Activated T-helper 1 cell treated with anti-CD3 and anti-CD28 coated beads, Interleukin-12 subunit alpha, Interleukin-12 subunit beta, Interleukin-2, Interleukin-4 antibody, amounts not matched to agents 30 ng/mL and 10 ng/mL and 1 ng/mL, durations not matched to agents 14 hours and 24 hours and 36 hours (primary cell): ENCODE results near the gene CD47. TPM values are rescaled to one million over a fixed set of nuclear protein-coding genes. Genes with fewer than 3 reads are reported as not detected.

ENCODE experiments used
- DNase-seq: peaks from one replicate; pipeline ENCODE4 v3.0.0; 2021; ENCODE audit warnings: low spot score
- H3K27ac Mint-ChIP-seq: one replicate; pipeline ENCODE4 v1.8.0; 2021; ENCODE audit warnings: mild to moderate bottlenecking, mixed read lengths
- H3K27me3 Mint-ChIP-seq: one replicate; pipeline ENCODE4 v1.8.0; 2022; ENCODE audit warnings: mild to moderate bottlenecking, moderate library complexity, mixed read lengths; ENCODE audit not compliant: insufficient read depth
- H3K36me3 Mint-ChIP-seq: one replicate; pipeline ENCODE4 v1.8.0; 2021; ENCODE audit warnings: low read depth, mixed read lengths
- H3K4me1 Mint-ChIP-seq: one replicate; pipeline ENCODE4 v1.8.0; 2021; ENCODE audit warnings: low read depth, mixed read lengths
- H3K4me3 Mint-ChIP-seq: one replicate; pipeline ENCODE4 v1.8.0; 2021; ENCODE audit warnings: mild to moderate bottlenecking, moderate library complexity, mixed read lengths
- H3K9me3 Mint-ChIP-seq: one replicate; pipeline ENCODE4 v1.8.0; 2021; ENCODE audit warnings: mixed read lengths
- intact Hi-C: fragments of 100-400 bp; cut with micrococcal nuclease; formaldehyde crosslinking; loops from one replicate; pipeline ENCODE4 v1.15.1; 2024
- total RNA-seq: library from RNA; stranded (reverse); gene quantifications from 2 replicates; pipeline ENCODE4 v1.2.3, GENCODE V29; 2022

The CD47 gene
- total RNA-seq, 1 donor from 2014 or later, result 98.3 TPM

DNA sequence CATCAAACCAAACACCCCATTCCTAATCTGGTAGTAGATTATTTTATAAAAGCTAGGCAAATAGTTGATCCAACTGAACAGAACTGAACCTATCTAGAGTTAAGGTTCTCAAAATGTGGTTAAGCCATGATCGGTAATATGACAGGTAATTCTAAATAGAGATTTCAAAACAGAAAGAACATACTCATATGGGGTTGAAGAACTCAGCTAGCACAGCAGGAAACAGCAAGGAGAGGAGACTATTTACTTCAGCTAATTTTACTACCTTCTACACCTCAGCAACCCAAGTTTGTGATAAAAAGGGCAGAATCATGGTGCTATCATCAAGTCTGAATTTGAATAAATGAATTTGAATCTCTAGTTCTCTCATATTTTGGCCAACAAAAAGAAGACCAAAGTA is 11.8 kb downstream of the CD47 start:
- Mint-ChIP-seq H3K27ac (no peak overlapping the region), H3K4me3 (no peak overlapping the region), H3K9me3 (no peaks in the 10 kb centered on the region), H3K4me1 (peaks cover 59% of the 10 kb centered on the region), H3K36me3 (peaks cover 34% of the 10 kb centered on the region), H3K27me3 (no peaks in the 10 kb centered on the region)
- intact Hi-C loops, result no loop called here
- no peak for DNase-seq

DNA sequence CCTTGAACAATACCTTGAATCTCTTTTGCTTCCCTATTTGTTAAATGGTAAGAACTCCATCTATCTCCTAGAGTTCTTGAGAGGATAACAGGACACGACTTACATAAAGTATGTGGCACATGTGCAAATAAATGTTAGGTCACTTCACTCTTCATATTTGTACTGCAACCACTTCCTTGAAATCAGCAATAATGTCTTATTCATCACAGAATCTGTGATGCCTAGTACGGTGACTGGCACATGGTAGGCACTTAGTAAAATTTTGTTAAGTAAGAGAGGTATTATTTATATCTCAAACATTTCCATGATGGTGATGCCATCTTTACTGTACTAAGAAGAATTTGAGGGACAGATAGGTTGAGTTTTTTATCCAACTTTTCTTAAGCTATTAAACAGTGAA is 14.3 kb downstream of the CD47 start:
- no peak overlapping the region for H3K4me3 Mint-ChIP-seq
- no peaks in the 10 kb centered on the region for H3K27me3 Mint-ChIP-seq
- no peak for DNase-seq
- intact Hi-C loops, result no loop called here
- H3K4me1 Mint-ChIP-seq, result peaks cover 74% of the 10 kb centered on the region
- no peak overlapping the region for H3K27ac Mint-ChIP-seq
- H3K9me3 Mint-ChIP-seq, result no peaks in the 10 kb centered on the region
- peaks cover 47% of the 10 kb centered on the region for H3K36me3 Mint-ChIP-seq

GRCh38 chr3:108073764-108074431 is 16.9 kb downstream of the CD47 start:
- no peak overlapping the region for H3K4me3 Mint-ChIP-seq
- DNase-seq, result no peak
- peaks cover 71% of the 10 kb centered on the region for H3K4me1 Mint-ChIP-seq
- H3K36me3 Mint-ChIP-seq, result peaks cover 46% of the 10 kb centered on the region
- H3K27ac Mint-ChIP-seq, result peak overlapping the region; percentile 31
- intact Hi-C loops, result loop anchor here (2.0 kb wide), 1 partner anchor 15 kb away; no protein-coding TSS in a partner anchor
- no peaks in the 10 kb centered on the region for H3K9me3 Mint-ChIP-seq
- H3K27me3 Mint-ChIP-seq, result no peaks in the 10 kb centered on the region

DNA sequence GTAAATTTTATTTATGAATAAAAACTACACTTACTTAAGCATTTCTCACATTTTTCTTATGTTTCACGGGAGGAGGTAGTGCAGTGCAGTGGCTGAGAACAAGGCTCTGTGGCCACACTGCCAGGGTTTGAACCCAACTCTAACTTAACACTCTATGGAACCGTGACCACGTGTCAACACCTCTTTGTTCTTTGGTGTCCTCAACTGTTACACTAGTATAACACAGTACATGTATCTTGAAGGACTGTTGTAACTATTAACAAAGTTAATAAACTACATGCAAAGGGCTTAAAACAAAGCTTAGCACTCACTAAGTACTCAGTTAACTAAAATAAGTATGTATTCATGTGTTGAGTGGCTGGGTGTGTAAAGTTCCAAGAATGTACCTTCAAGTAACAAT is 19.5 kb downstream of the CD47 start:
- intact Hi-C loops, result no loop called here
- peaks cover 34% of the 10 kb centered on the region for H3K36me3 Mint-ChIP-seq
- H3K27me3 Mint-ChIP-seq, result no peaks in the 10 kb centered on the region
- DNase-seq, result no peak
- peaks cover 79% of the 10 kb centered on the region for H3K4me1 Mint-ChIP-seq
- no peak overlapping the region for H3K4me3 Mint-ChIP-seq
- H3K27ac Mint-ChIP-seq, result no peak overlapping the region
- no peaks in the 10 kb centered on the region for H3K9me3 Mint-ChIP-seq

DNA sequence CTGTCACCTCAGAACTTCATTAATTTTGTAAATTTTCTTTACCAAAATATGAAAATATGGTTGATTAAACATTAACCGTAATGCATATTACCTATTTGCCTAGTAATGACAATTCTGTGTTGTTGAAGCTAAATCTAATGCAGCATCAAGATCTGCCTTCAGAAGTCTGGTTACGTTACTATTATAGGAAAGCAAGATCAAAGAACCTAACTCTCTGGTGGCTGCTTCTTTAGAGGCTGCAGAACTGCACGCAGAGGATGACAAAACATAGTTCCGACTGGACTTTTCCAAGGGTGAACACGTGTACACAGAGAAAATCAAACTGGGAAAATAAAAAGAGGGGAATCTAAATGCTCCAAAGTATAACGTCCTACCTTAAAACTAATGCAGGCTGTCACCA is 20.5 kb downstream of the CD47 start:
- no peak overlapping the region for H3K4me3 Mint-ChIP-seq
- H3K9me3 Mint-ChIP-seq, result no peaks in the 10 kb centered on the region
- intact Hi-C loops, result no loop called here
- no peak overlapping the region for H3K27ac Mint-ChIP-seq
- DNase-seq, result no peak
- no peaks in the 10 kb centered on the region for H3K27me3 Mint-ChIP-seq
- H3K4me1 Mint-ChIP-seq, result peaks cover 84% of the 10 kb centered on the region
- peaks cover 41% of the 10 kb centered on the region for H3K36me3 Mint-ChIP-seq

DNA sequence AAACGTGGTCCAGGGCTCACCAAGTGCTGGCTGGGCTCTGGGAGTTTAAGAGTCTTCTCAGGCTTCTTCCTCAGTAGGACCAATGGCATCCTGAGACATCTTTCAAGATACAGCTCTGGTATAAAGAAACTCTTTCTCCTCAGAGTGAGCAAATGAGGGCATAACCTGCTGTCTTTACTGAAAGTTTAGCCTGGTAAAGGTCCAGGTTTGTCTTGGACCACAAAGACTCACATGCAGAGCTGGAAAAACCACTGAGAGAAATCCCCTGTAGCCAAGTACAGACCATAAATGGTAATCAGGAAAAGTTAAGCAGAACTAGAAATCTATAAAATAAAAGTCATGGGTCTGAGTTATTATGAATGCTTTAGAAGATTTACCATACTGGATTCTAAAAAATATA is 23.1 kb downstream of the CD47 start:
- intact Hi-C loops, result no loop called here
- Mint-ChIP-seq H3K27me3 (no peaks in the 10 kb centered on the region), H3K4me1 (peaks cover 81% of the 10 kb centered on the region), H3K4me3 (peak overlapping the region; percentile 6), H3K36me3 (peaks cover 37% of the 10 kb centered on the region), H3K9me3 (no peaks in the 10 kb centered on the region), H3K27ac (no peak overlapping the region)
- no peak for DNase-seq

DNA sequence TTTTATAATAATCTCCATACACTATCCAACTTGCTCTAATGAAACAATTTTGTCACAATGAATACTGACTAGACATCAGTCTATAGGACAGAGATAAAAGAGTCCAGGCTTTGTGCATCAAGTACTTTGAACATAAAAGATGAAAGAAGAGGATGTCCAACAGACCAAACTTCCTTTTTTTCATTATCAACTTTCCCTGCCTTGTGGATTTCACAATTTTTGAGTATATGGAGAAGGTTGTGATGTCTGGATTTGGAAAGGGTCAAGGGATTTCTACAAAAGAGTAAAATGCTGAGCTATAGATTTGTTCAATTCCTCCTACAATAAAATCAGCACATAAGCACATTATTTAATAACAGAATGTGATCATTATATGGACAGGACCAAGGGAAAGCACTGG is 25.7 kb downstream of the CD47 start:
- Mint-ChIP-seq H3K9me3 (no peaks in the 10 kb centered on the region), H3K4me3 (no peak overlapping the region), H3K36me3 (peaks cover 41% of the 10 kb centered on the region), H3K27me3 (no peaks in the 10 kb centered on the region), H3K27ac (no peak overlapping the region), H3K4me1 (peaks cover 61% of the 10 kb centered on the region)
- intact Hi-C loops, result no loop called here
- no peak for DNase-seq

DNA sequence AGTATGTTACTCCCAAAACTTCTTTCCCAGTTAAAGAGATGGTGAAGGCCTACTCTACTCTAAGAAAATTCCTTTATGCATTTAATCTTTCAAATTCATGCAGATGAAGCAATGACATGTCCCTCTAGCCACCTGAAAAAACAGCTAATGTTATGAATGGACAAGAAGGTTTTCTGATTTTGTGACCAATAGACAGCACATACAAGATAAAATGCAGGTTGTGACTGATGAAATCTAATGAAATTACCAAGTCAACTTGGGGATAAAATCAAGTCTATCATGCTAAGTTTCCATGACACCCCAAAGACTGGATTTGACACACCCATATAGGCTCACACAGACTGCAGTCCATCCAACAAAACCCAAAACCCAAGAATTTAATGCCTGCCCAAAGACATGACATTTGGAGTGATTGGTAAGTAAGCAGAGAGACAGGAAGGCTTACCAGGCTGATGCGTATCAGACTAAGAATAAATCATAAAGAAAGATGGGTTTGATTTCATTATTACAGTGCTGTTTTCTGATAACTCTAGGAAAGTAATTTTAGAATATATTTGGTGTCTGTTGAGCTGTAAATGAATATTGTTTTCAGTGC is 26.4 kb downstream of the CD47 start:
- DNase-seq, result no peak
- Mint-ChIP-seq H3K9me3 (no peaks in the 10 kb centered on the region), H3K27ac (peak overlapping the region; percentile 49), H3K4me1 (peaks cover 59% of the 10 kb centered on the region), H3K4me3 (no peak overlapping the region), H3K27me3 (no peaks in the 10 kb centered on the region), H3K36me3 (peaks cover 44% of the 10 kb centered on the region)
- intact Hi-C loops, result loop anchor here (5.0 kb wide), 1 partner anchor 488 kb away; no protein-coding TSS in a partner anchor

- peaks cover 46% of the 10 kb centered on the region for H3K4me1 Mint-ChIP-seq
- no peak for DNase-seq
- no peaks in the 10 kb centered on the region for H3K9me3 Mint-ChIP-seq
- no peak overlapping the region for H3K27ac Mint-ChIP-seq
- intact Hi-C loops, result loop anchor here (5.0 kb wide), 1 partner anchor 490 kb away; no protein-coding TSS in a partner anchor
- H3K4me3 Mint-ChIP-seq, result no peak overlapping the region
- H3K27me3 Mint-ChIP-seq, result no peaks in the 10 kb centered on the region
- H3K36me3 Mint-ChIP-seq, result peaks cover 53% of the 10 kb centered on the region
Measured at GRCh38 chr3:108062051-108062450, 28.8 kb downstream of the CD47 start.

- intact Hi-C loops, result loop anchor here (5.0 kb wide), 1 partner anchor 492 kb away; no protein-coding TSS in a partner anchor
- H3K36me3 Mint-ChIP-seq, result peaks cover 49% of the 10 kb centered on the region
- no peaks in the 10 kb centered on the region for H3K9me3 Mint-ChIP-seq
- no peaks in the 10 kb centered on the region for H3K27me3 Mint-ChIP-seq
- DNase-seq, result no peak
- H3K4me3 Mint-ChIP-seq, result no peak overlapping the region
- H3K27ac Mint-ChIP-seq, result no peak overlapping the region
- peaks cover 42% of the 10 kb centered on the region for H3K4me1 Mint-ChIP-seq
Measured at GRCh38 chr3:108060331-108060730, 30.5 kb downstream of the CD47 start.

GRCh38 chr3:108055931-108056330 is 34.9 kb downstream of the CD47 start:
- no peaks in the 10 kb centered on the region for H3K27me3 Mint-ChIP-seq
- H3K9me3 Mint-ChIP-seq, result no peaks in the 10 kb centered on the region
- intact Hi-C loops, result no loop called here
- DNase-seq, result no peak
- H3K36me3 Mint-ChIP-seq, result peaks cover 61% of the 10 kb centered on the region
- H3K27ac Mint-ChIP-seq, result no peak overlapping the region
- H3K4me1 Mint-ChIP-seq, result peaks cover 42% of the 10 kb centered on the region
- no peak overlapping the region for H3K4me3 Mint-ChIP-seq

- H3K27ac Mint-ChIP-seq, result no peak overlapping the region
- intact Hi-C loops, result no loop called here
- H3K4me1 Mint-ChIP-seq, result peaks cover 38% of the 10 kb centered on the region
- H3K4me3 Mint-ChIP-seq, result no peak overlapping the region
- no peaks in the 10 kb centered on the region for H3K27me3 Mint-ChIP-seq
- DNase-seq, result no peak
- H3K9me3 Mint-ChIP-seq, result no peaks in the 10 kb centered on the region
- peaks cover 56% of the 10 kb centered on the region for H3K36me3 Mint-ChIP-seq
Measured at GRCh38 chr3:108054935-108055334, 35.9 kb downstream of the CD47 start.

DNA sequence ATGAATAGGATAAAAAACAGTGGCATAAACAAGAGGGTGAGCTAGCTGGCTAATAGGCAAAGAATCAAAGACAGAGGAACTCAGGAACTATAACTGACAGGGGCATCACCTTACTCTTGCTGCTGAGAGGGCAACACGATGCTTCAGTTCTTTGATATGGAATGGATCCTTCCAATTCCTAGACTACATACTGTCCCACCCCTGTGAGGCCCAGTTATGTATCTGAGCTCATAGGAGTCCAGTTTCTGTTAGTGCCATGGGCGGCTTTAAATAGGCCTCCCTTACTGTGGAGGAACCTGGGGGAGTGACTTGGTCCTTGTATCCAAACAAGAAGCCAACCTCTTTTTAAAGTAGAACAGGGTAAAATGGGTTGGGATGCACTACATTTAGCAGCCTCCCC is 37.3 kb downstream of the CD47 start:
- intact Hi-C loops, result no loop called here
- Mint-ChIP-seq H3K27me3 (no peaks in the 10 kb centered on the region), H3K27ac (no peak overlapping the region), H3K4me1 (peaks cover 39% of the 10 kb centered on the region), H3K36me3 (peaks cover 55% of the 10 kb centered on the region), H3K4me3 (no peak overlapping the region), H3K9me3 (no peaks in the 10 kb centered on the region)
- DNase-seq, result no peak
